ENCODE results near the gene LHFPL3. TPM values are rescaled to one million over a fixed set of nuclear protein-coding genes. Genes with fewer than 3 reads are reported as not detected.

The LHFPL3 gene
- total RNA-seq, 1 experiment from 2014 or later = 0.83 TPM

GRCh38 chr7:104469166-104469820, 140.9 kb downstream of the LHFPL3 start:
- TF ChIP-seq MXD4 (CRISPR knock-in tag; IDR thresholded peaks at IDR 0.05; ENCODE audit: borderline replicate concordance) (no peak), IRF2 (CRISPR knock-in tag; IDR thresholded peaks at IDR 0.05; ENCODE audit: borderline replicate concordance, low read depth) (no peak), TCF7 (CRISPR knock-in tag; IDR thresholded peaks at IDR 0.05; ENCODE audit: low read depth) (no peak), E2F4 (CRISPR knock-in tag; IDR thresholded peaks at IDR 0.05; ENCODE audit: borderline replicate concordance, low read depth) (no peak), NR1H2 (CRISPR knock-in tag; IDR thresholded peaks at IDR 0.05) (no peak), ATF1 (CRISPR knock-in tag; IDR thresholded peaks at IDR 0.05) (no peak), JAZF1 (CRISPR knock-in tag; IDR thresholded peaks at IDR 0.05) (no peak), SMAD3 (CRISPR knock-in tag; IDR thresholded peaks at IDR 0.05; ENCODE audit: borderline replicate concordance) (no peak), ETV6 (CRISPR knock-in tag; IDR thresholded peaks at IDR 0.05) (no peak), ZNF396 (CRISPR knock-in tag; IDR thresholded peaks at IDR 0.05; ENCODE audit: borderline replicate concordance) (no peak), TP53 (CRISPR knock-in tag; IDR thresholded peaks at IDR 0.05) (no peak), ZSCAN18 (CRISPR knock-in tag; IDR thresholded peaks at IDR 0.05) (no peak), USF2 (CRISPR knock-in tag; IDR thresholded peaks at IDR 0.05) (no peak), ZNF532 (CRISPR knock-in tag; IDR thresholded peaks at IDR 0.05; ENCODE audit: borderline replicate concordance) (no peak), GTF2I (CRISPR knock-in tag; conservative IDR thresholded peaks at IDR 0.05) (no peak), HMGXB4 (CRISPR knock-in tag; IDR thresholded peaks at IDR 0.05) (no peak), ERG (CRISPR knock-in tag; IDR thresholded peaks at IDR 0.05) (no peak), NFYB (CRISPR knock-in tag; conservative IDR thresholded peaks at IDR 0.05; ENCODE audit: low read depth) (no peak), NFATC4 (CRISPR knock-in tag; IDR thresholded peaks at IDR 0.05) (no peak)
- DNase-seq (ENCODE audit: low spot score) (no peak), ATAC-seq (no peak)
- H3K27ac Mint-ChIP-seq = no peak overlapping the region
- H3K9me3 Mint-ChIP-seq = peaks cover 21% of the 10 kb centered on the region
- H3K27me3 Mint-ChIP-seq (ENCODE audit: low read depth) = peaks cover 3% of the 10 kb centered on the region; the same call in 1 of the 2 replicates
- H3K4me1 Mint-ChIP-seq = no peaks in the 10 kb centered on the region
- H3K4me3 Mint-ChIP-seq = no peak overlapping the region
- H3K36me3 Mint-ChIP-seq = peaks cover 7% of the 10 kb centered on the region
- ChIA-PET CTCF (no interaction called here), POLR2A (no interaction called here)

Measured in WTC11 (cell line).